Loucy (cell line): ENCODE measurements around the gene PPWD1.
"Not testable (repeated sequence)": the region's sequence is repeated elsewhere in the genome, so short reads cannot be mapped to it uniquely, and the experiment has no call there.

Source experiments
- H2AFZ ChIP-seq: fragments of 200-600 bp; sonication (generic); 2 replicates; pipeline ENCODE4 v1.6.0; 2016; ENCODE audit warnings: antibody characterized with exemption, mild to moderate bottlenecking, low read length, moderate library complexity
- H3F3A ChIP-seq: fragments of 200-600 bp; 2 replicates; pipeline ENCODE4 v1.6.0; 2016; ENCODE audit warnings: antibody characterized with exemption, low read depth, mild to moderate bottlenecking
- H3K27me3 ChIP-seq: fragments of 200-600 bp; sonication (generic); 2 replicates; pipeline ENCODE4 v1.6.1; 2014; ENCODE audit warnings: low read length, mild to moderate bottlenecking; ENCODE audit not compliant: insufficient read depth, poor library complexity, severe bottlenecking
- H3K36me3 ChIP-seq: fragments of 200-600 bp; sonication (generic); 2 replicates; pipeline ENCODE4 v1.6.1; 2016; ENCODE audit warnings: low read length; ENCODE audit not compliant: insufficient read depth
- H3K4me1 ChIP-seq: fragments of 200-600 bp; sonication (generic); 2 replicates; pipeline ENCODE4 v1.5.1; 2014; ENCODE audit warnings: low read length, mild to moderate bottlenecking; ENCODE audit not compliant: insufficient read depth, poor library complexity, severe bottlenecking
- H3K4me2 ChIP-seq: fragments of 200-600 bp; sonication (generic); 2 replicates; pipeline ENCODE4 v1.6.0; 2014; ENCODE audit warnings: antibody characterized with exemption, low read length, low read depth, mild to moderate bottlenecking; ENCODE audit not compliant: poor library complexity, severe bottlenecking
- H3K4me3 ChIP-seq: fragments of 200-600 bp; sonication (generic); 2 replicates; pipeline ENCODE4 v1.5.1; 2014; ENCODE audit warnings: low read length, mild to moderate bottlenecking, mixed read lengths; ENCODE audit not compliant: poor library complexity, severe bottlenecking
- H3K79me2 ChIP-seq: fragments of 200-600 bp; sonication (generic); 2 replicates; pipeline ENCODE4 v1.6.1; 2014; ENCODE audit warnings: low read length; ENCODE audit not compliant: insufficient read depth
- H3K9ac ChIP-seq: fragments of 200-600 bp; sonication (generic); 2 replicates; pipeline ENCODE4 v1.6.0; 2014; ENCODE audit warnings: mild to moderate bottlenecking, low read depth, low read length, moderate library complexity; ENCODE audit not compliant: poor library complexity, severe bottlenecking
- H3K9me2 ChIP-seq: fragments of 200-600 bp; sonication (generic); replicated peaks from 2 replicates; pipeline ENCODE4 v1.6.1; 2016; ENCODE audit warnings: low read depth, low read length, mixed read lengths
- H3K9me3 ChIP-seq: fragments of 200-600 bp; sonication (generic); 2 replicates; pipeline ENCODE4 v1.6.1; 2014; ENCODE audit warnings: mild to moderate bottlenecking, antibody characterized with exemption, low read length, low read depth; ENCODE audit not compliant: insufficient read depth
- H4K20me1 ChIP-seq: fragments of 200-600 bp; sonication (generic); 2 replicates; pipeline ENCODE4 v1.6.0; 2014; ENCODE audit warnings: antibody characterized with exemption, low read length, mild to moderate bottlenecking; ENCODE audit not compliant: insufficient read depth, poor library complexity, severe bottlenecking
- CTCF ChIP-seq: fragments of 200-600 bp; sonication (generic); conservative IDR thresholded peaks from 2 replicates; pipeline ENCODE4 v1.5.1; 2014; ENCODE audit warnings: mild to moderate bottlenecking, antibody characterized with exemption, low read length
- EZH2phosphoT487 ChIP-seq: fragments of 200-600 bp; IDR thresholded peaks from 2 replicates; pipeline ENCODE4 v1.6.1; 2018; ENCODE audit warnings: antibody characterized with exemption, mild to moderate bottlenecking, moderate library complexity, borderline replicate concordance

Gene PPWD1

GRCh38 chr5:65620021-65620420, 56.9 kb downstream of the PPWD1 start:
- Histone ChIP-seq H3K4me3 (peak overlapping the region; percentile 13), H3K9ac (no peak overlapping the region), H2AFZ (no peak overlapping the region), H3K4me1 (peaks cover 19% of the 10 kb centered on the region), H3K9me2 (no peaks in the 10 kb centered on the region), H3K79me2 (peaks cover 40% of the 10 kb centered on the region), H3F3A (no peaks in the 10 kb centered on the region), H3K9me3 (no peaks in the 10 kb centered on the region), H3K27me3 (no peaks in the 10 kb centered on the region), H3K4me2 (no peak overlapping the region), H3K36me3 (no peaks in the 10 kb centered on the region; the same call in 1 of the 2 replicates), H4K20me1 (peaks cover 10% of the 10 kb centered on the region)
- TF ChIP-seq CTCF: no peak
- TF ChIP-seq EZH2phosphoT487: no peak

- not testable (repeated sequence) for H2AFZ ChIP-seq, H3K9me2 ChIP-seq, H3K27me3 ChIP-seq, H3K9ac ChIP-seq, H4K20me1 ChIP-seq, H3F3A ChIP-seq, H3K9me3 ChIP-seq, H3K36me3 ChIP-seq
- Histone ChIP-seq H3K79me2 (peaks cover 59% of the 10 kb centered on the region), H3K4me2 (peak overlapping the region; percentile 80), H3K4me3 (peak overlapping the region; percentile 96), H3K4me1 (peaks cover 27% of the 10 kb centered on the region)
These were observed 58.9 kb downstream of the PPWD1 start for GRCh38 chr5:65621961-65622360.

DNA sequence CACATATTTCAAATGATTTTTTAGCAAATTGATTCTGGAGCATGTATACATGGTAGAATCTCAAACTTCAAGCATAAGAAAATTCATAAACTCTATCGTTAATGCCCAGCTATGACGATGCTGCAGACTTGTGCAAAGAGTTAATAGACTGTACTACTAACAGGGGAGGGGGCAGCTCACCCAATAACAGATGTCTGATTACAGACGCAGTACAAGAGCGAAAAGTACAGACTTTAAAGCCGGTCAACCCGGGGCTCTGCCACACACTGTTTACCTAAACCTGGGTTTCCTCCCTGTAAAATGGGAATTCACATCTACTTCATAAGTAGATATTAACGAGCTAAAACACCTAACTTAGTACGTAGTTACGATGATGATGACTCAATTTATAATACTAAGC, 60.4 kb downstream of the PPWD1 start:
- H3K9me2 ChIP-seq: no peaks in the 10 kb centered on the region
- H3K4me3 ChIP-seq: peak overlapping the region; percentile 96
- no peaks in the 10 kb centered on the region for H3K9me3 ChIP-seq
- peaks cover 10% of the 10 kb centered on the region for H4K20me1 ChIP-seq
- peaks cover 69% of the 10 kb centered on the region for H3K79me2 ChIP-seq
- TF ChIP-seq EZH2phosphoT487: no peak
- no peak for TF ChIP-seq CTCF
- H3K4me1 ChIP-seq: peaks cover 33% of the 10 kb centered on the region
- peak overlapping the region; percentile 94; the same call in 1 of the 2 replicates for H2AFZ ChIP-seq
- peak overlapping the region; percentile 84 for H3K9ac ChIP-seq
- no peaks in the 10 kb centered on the region for H3F3A ChIP-seq
- H3K27me3 ChIP-seq: no peaks in the 10 kb centered on the region
- H3K36me3 ChIP-seq: no peaks in the 10 kb centered on the region
- peak overlapping the region; percentile 80 for H3K4me2 ChIP-seq

- Histone ChIP-seq H3K36me3 (no peaks in the 10 kb centered on the region), H3K4me1 (peaks cover 33% of the 10 kb centered on the region), H3K9me3 (no peaks in the 10 kb centered on the region), H3K9me2 (no peaks in the 10 kb centered on the region), H3K27me3 (no peaks in the 10 kb centered on the region), H3F3A (no peaks in the 10 kb centered on the region), H4K20me1 (peaks cover 8% of the 10 kb centered on the region), H3K9ac (peak within 1 kb of the TSS; percentile 84), H3K4me3 (peak within 1 kb of the TSS; percentile 96), H2AFZ (peak within 1 kb of the TSS; percentile 94), H3K4me2 (peak within 1 kb of the TSS; percentile 80), H3K79me2 (peaks cover 66% of the 10 kb centered on the region)
- TF ChIP-seq CTCF (peak; percentile 15; the same call in 1 of the 2 replicates), EZH2phosphoT487 (no peak)
These were observed 61.0 kb downstream of the PPWD1 start, which contains the start of gene TRIM23 for GRCh38 chr5:65624025-65624570. Gene TRIM23, minus strand, starts transcription at chr5:65624333. Its CDS starts 59 bp downstream, at chr5:65624274.
